Measurements from ENCODE around the gene EDAR.
A peak's percentile ranks its signal among the peaks of the same experiment; 100 is the strongest.

The EDAR gene

DNA sequence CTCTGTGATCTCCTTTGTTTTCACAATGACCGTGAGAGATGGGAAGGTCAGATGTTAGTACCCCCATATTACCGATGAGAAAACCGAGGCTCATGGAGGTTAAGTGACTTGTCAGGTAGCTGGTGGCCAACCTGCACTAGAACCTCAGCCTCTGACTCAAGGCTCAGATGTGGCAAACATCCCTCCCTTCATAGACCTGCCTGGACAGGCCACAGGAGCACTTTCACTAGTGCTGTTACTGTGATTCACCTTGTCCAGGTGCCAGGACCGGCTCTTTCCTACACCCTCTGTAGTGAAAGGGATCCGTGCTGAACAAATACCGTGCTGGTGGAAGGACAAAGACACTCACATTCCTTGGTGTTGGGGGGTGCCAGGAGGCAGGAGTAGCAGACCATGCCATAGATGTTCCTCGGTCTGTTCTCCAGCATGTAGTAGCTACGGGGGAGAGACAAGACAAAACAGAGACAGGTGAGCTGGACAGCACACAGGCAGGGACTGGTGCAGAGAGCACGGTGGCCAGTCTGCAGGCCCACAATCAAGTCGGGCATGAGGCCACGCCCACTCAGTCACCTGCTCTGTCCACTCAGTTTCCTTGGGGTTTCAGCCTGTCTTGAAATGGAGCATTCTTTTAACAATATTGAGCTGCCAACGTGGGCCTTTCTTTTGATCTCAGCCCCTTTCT lies 65.9 kb downstream of the EDAR start:
- no peak for DNase-seq

- peak; percentile 34 for DNase-seq
Measured at GRCh38 chr2:108922141-108922915, 66.7 kb downstream of the EDAR start.

GRCh38 chr2:108921096-108922030 lies 67.7 kb downstream of the EDAR start:
- DNase-seq = no peak

- no peak for DNase-seq
Measured at GRCh38 chr2:108920686-108921085, 68.3 kb downstream of the EDAR start.

- DNase-seq = no peak
Measured at GRCh38 chr2:108919571-108920373, 69.2 kb downstream of the EDAR start.

DNA sequence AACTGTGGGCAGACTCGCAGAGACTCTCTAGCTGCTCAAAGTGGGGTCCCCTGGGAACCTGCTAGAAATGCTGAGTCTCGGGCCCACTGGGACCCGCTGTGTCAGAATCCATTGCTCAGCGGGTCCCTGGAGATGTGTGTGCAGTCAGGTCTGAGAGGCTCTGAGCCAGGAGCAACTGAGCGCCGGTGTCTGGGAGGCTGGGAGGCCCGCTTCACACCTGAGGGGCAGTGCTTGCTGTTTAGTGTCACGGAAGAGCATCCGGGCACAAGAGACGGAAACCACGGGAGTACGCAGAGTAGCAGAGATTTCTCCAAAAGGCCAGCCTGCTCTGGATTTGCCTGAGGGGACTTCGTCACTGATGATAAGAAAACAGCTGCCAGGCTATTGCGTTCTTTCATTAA lies 70.1 kb downstream of the EDAR start:
- DNase-seq = no peak

DNA sequence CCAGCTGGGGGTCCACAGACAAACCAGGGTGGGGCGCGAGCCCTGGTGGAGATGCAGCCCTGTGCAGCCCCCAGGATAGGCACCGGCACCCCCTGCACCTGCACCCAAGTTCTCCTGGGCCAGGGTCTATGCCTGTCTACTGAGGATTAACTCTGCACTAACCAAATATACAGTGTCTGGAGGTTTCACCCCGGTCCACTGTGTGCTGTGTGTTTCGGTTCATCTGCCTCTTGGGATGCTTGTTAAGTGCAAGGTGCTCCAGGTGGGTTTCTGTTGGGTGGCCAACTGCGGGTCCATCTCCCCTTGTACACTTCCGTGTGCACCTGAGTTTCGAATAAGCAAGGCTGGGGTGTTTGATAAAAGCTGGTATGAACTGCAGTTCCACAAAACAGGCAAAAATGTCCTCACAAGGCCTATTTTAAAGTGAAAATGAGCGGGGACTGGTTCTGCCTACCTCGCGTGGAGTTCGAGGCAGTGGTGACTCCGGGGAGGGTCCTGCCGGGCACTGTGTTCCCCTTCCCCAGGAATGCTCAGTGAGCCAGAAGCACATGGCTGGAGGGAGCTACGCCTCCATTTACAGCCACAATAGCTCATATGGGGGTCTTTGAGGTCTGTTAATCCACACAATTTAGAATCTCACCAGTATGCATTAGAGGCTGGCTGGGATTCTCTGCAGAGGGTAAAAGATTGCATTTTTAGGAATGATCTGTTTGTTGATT lies 70.7 kb downstream of the EDAR start:
- no peak for DNase-seq

GRCh38 chr2:108917526-108917925 lies 71.5 kb downstream of the EDAR start:
- no peak for DNase-seq

DNA sequence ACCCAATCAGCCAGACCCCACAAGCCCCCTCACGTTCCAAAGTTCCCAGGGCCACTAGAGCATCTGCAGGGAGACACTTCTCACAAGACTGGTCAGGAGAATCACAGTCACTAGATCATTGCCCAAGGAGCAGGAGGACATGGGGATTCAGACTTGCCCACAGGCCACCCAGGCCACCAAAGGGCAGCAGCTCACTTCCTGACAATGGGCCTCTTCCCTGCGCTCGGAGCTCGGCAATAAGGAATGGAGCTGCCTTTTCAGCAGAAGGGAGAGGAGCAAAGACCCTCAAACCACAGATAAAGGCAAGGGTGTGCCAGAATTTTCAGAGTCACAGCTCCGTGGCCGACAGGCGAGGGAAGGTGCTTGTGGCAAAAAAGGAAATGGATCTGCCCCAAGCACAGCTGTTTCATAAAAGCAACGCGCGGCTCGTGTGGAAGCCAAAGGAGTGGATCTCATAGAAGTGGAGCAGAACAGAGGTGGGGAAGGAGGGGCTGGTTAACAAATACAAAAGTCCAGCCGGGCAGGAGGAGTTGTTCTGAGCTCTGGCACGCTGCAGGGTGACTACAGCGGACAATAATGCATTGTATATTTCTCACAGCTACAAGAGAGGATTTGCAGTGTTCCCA lies 72.1 kb downstream of the EDAR start:
- DNase-seq = no peak

DNA sequence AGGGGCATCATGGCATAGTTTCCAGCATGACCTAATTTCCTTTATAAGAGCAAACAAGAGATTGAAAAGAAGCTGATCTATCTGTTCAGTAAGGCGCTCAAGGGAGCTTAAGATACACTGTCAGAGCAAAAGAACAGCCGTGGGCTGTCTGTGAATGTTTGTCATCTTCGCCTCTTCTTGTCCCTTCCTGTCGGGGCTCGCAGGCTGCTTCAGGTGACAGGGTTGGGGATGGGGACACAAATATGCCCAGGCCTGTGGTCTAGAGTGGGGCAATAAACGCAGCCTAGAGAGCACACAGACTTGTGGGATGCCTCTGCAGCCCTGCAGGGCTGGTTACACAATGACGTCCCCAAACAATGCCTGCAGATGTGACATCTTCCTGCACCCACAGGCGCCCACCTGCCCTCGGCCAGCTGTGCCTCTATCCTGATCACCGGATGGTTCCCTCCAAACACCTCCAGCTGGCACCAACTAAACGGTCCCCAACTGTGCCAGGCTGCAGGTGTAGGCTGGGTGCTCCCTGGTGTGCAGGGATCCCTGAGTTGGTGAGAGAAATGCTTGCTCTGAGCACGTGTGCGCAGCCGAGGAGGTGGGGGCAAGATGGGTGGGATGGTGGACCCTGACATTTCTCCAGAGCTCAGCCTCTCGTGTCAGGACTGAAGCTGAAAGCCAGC lies 72.8 kb downstream of the EDAR start:
- DNase-seq = no peak

DNA sequence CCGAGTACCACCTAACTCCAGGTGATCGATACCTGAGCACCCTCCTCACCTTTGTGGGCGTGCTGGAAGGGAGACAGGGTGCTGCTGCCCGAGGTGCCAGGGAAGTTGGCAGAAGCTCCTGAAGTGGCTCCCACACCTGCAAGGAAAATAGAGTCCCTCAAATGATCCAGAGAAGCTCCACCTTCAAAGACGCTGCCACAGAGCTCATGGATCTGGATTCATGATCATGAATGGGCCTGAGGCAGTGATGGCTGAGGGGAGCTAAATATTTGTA lies 76.5 kb downstream of the EDAR start:
- DNase-seq = no peak

- no peak for DNase-seq
Measured at GRCh38 chr2:108911807-108912628, 77.0 kb downstream of the EDAR start.

DNA sequence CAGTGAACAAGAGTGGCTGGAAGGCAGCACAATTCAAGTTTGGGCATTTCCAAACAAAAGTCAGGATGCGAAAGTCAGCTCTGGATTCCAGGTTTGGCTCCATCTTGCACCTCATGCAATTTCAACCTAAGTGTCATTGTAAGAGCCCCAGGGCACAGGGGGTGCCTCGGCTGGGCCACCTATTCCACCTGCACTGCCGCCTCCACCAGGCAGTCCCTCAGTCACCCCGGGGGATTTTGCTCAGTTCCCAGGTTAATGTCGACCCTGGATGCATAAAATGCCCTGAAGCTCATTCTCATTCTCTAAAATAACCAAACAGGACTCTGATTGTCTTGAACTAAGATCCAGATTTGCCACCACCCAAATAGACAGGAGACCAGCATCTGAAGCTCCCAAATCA lies 77.6 kb downstream of the EDAR start:
- DNase-seq = no peak

- no peak for DNase-seq
Measured at GRCh38 chr2:108910541-108911396, 78.3 kb downstream of the EDAR start.

DNA sequence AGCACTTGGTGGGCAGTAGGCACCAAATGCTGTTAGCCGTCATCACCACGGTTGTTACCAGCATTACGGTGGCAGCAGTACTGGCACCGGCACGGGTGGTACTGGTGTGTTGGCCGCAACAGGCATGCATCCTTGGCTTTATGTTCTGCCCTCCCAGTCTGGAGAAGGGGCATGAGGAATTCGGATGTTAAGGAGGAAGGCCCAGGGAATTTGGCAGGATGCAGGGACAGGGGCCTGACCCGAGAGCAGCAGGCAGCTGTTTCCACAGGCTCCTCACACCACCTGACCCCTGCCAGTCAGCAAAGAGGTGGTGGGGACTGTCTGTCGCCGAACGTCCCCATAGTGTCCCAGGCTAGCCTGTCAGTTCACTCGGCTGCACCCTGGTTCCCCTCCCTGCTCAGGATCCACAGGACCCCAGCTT lies 79.0 kb downstream of the EDAR start:
- DNase-seq = no peak

DNA sequence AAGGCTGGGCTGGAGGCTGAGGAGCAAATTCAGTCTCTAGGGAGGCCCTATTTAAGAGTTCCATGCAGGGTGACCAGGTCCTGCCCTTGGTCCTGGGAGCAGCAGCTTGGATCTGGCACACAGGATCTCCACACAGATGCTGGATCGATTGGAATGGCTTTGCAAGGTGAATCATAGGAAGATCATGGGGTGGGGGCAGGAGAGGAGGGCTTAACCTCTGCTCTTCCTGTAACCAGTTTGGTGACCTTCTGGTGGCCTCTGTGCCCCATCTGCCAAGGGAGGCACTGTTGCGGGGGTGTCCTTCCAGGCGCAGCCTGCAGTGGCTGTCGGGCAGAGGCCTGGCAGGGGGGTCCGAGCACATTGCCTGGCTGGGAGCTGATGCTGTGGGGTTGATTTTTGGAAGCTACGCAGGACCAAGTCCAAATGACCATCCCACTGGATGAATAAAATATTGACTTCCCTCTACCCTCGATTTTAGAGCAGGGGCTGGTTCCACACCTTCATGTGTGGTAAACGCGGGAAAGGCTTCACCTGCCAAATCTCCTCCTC lies 79.7 kb downstream of the EDAR start:
- DNase-seq = no peak

GRCh38 chr2:108908713-108909070 lies 80.3 kb downstream of the EDAR start:
- DNase-seq = no peak

- no peak for DNase-seq
Measured at GRCh38 chr2:108907822-108908712, 81.0 kb downstream of the EDAR start.

Data from fibroblast of skin of right quadriceps (primary cell).